Activated naive CD8-positive, alpha-beta T cell treated with anti-CD3 and anti-CD28 coated beads, Interleukin-2, amount 10 ng/mL, durations not matched to agents 7 days and 5 days (primary cell): ENCODE results near the gene GALNT2. TPM values are rescaled to one million over a fixed set of nuclear protein-coding genes. Genes with fewer than 3 reads are reported as not detected.

ENCODE experiments used
- ATAC-seq: fragments of 150-1000 bp; cut with Tn5 transposase; one replicate; pipeline ENCODE4 v1.10.0; 2021; ENCODE audit warnings: low read depth, moderate library complexity
- POLR2A ChIA-PET: fragments of 350-600 bp; sonication (Branson Sonifier 250); formaldehyde crosslinking; loops from one replicate; lab custom pipeline; 2021; ENCODE audit warnings: antibody characterized with exemption; lab: Charles Lee
- DNase-seq: peaks from one replicate; pipeline ENCODE4 v3.0.0; 2021
- H3K27ac Mint-ChIP-seq: one replicate; pipeline ENCODE4 v1.8.0; 2022; ENCODE audit warnings: mild to moderate bottlenecking, mixed read lengths
- H3K27me3 Mint-ChIP-seq: one replicate; pipeline ENCODE4 v1.8.0; 2022; ENCODE audit warnings: mild to moderate bottlenecking, moderate library complexity, mixed read lengths
- H3K36me3 Mint-ChIP-seq: one replicate; pipeline ENCODE4 v1.8.0; 2021; ENCODE audit warnings: mild to moderate bottlenecking, mixed read lengths
- H3K4me1 Mint-ChIP-seq: one replicate; pipeline ENCODE4 v1.8.0; 2021; ENCODE audit warnings: mixed read lengths
- H3K4me3 Mint-ChIP-seq: one replicate; pipeline ENCODE4 v1.8.0; 2022; ENCODE audit warnings: mild to moderate bottlenecking, moderate library complexity, mixed read lengths
- H3K9me3 Mint-ChIP-seq: one replicate; pipeline ENCODE4 v1.8.0; 2021; ENCODE audit warnings: mixed read lengths
- total RNA-seq, 2 experiments: library from RNA; stranded (reverse); gene quantifications; one replicate each; pipeline ENCODE4 v1.2.3, GENCODE V29; 2021

The GALNT2 gene
- total RNA-seq, 2 experiments from 2014 or later = 25.3 to 29.0 TPM

- ATAC-seq (no peak), DNase-seq (no peak)
- Mint-ChIP-seq H3K4me1 (peaks cover 72% of the 10 kb centered on the region), H3K27ac (peak overlapping the region; percentile 63), H3K36me3 (peaks cover 5% of the 10 kb centered on the region), H3K9me3 (no peaks in the 10 kb centered on the region), H3K27me3 (no peaks in the 10 kb centered on the region), H3K4me3 (peak overlapping the region; percentile 35)
- POLR2A ChIA-PET = interaction anchor here (1.1 to 1.6 kb wide), 2 partner anchors 14 to 43 kb away, joined by 5 to 6 read pairs; no protein-coding TSS in a partner anchor
Observed at GRCh38 chr1:230109066-230109465, 42.0 kb downstream of the GALNT2 start.

- POLR2A ChIA-PET = interaction anchor here (0.6 to 1.6 kb wide), 3 partner anchors 13 to 51 kb away, joined by 3 to 6 read pairs (median 5); no protein-coding TSS in a partner anchor
- ATAC-seq = peak; percentile 94
- Mint-ChIP-seq H3K27me3 (no peaks in the 10 kb centered on the region), H3K36me3 (peaks cover 11% of the 10 kb centered on the region), H3K4me3 (peak overlapping the region; percentile 35), H3K9me3 (no peaks in the 10 kb centered on the region), H3K4me1 (peaks cover 61% of the 10 kb centered on the region), H3K27ac (peak overlapping the region; percentile 63)
- peak; percentile 60 for DNase-seq
Observed at GRCh38 chr1:230109895-230110667, 43.0 kb downstream of the GALNT2 start.

GRCh38 chr1:230110971-230111370 lies 43.9 kb downstream of the GALNT2 start:
- Mint-ChIP-seq H3K9me3 (no peaks in the 10 kb centered on the region), H3K27ac (no peak overlapping the region), H3K27me3 (no peaks in the 10 kb centered on the region), H3K4me1 (peaks cover 55% of the 10 kb centered on the region), H3K4me3 (no peak overlapping the region), H3K36me3 (peaks cover 14% of the 10 kb centered on the region)
- no peak for ATAC-seq
- DNase-seq = no peak
- POLR2A ChIA-PET = interaction anchor here (1.6 kb wide), 1 partner anchor 45 kb away, joined by 6 read pairs; no protein-coding TSS in a partner anchor

- H3K4me3 Mint-ChIP-seq = no peak overlapping the region
- H3K27ac Mint-ChIP-seq = peak overlapping the region; percentile 25
- DNase-seq = no peak
- H3K27me3 Mint-ChIP-seq = no peaks in the 10 kb centered on the region
- peaks cover 48% of the 10 kb centered on the region for H3K4me1 Mint-ChIP-seq
- no peak for ATAC-seq
- H3K36me3 Mint-ChIP-seq = peaks cover 16% of the 10 kb centered on the region
- POLR2A ChIA-PET = no interaction called here
- H3K9me3 Mint-ChIP-seq = no peaks in the 10 kb centered on the region
Observed at GRCh38 chr1:230112131-230112701, 45.2 kb downstream of the GALNT2 start.

GRCh38 chr1:230112782-230113181 lies 45.7 kb downstream of the GALNT2 start:
- H3K27ac Mint-ChIP-seq = no peak overlapping the region
- ATAC-seq = no peak
- no peak for DNase-seq
- H3K36me3 Mint-ChIP-seq = peaks cover 16% of the 10 kb centered on the region
- no peak overlapping the region for H3K4me3 Mint-ChIP-seq
- H3K9me3 Mint-ChIP-seq = no peaks in the 10 kb centered on the region
- peaks cover 43% of the 10 kb centered on the region for H3K4me1 Mint-ChIP-seq
- H3K27me3 Mint-ChIP-seq = no peaks in the 10 kb centered on the region
- POLR2A ChIA-PET = no interaction called here

GRCh38 chr1:230113235-230113592 lies 46.2 kb downstream of the GALNT2 start:
- H3K36me3 Mint-ChIP-seq = peaks cover 19% of the 10 kb centered on the region
- H3K4me1 Mint-ChIP-seq = peaks cover 45% of the 10 kb centered on the region
- DNase-seq (no peak), ATAC-seq (no peak)
- no peaks in the 10 kb centered on the region for H3K9me3 Mint-ChIP-seq
- H3K27ac Mint-ChIP-seq = no peak overlapping the region
- POLR2A ChIA-PET = no interaction called here
- no peak overlapping the region for H3K4me3 Mint-ChIP-seq
- H3K27me3 Mint-ChIP-seq = no peaks in the 10 kb centered on the region

- Mint-ChIP-seq H3K4me1 (peaks cover 43% of the 10 kb centered on the region), H3K27me3 (no peaks in the 10 kb centered on the region), H3K27ac (no peak overlapping the region), H3K9me3 (no peaks in the 10 kb centered on the region), H3K36me3 (peaks cover 19% of the 10 kb centered on the region), H3K4me3 (no peak overlapping the region)
- no peak for ATAC-seq
- POLR2A ChIA-PET = no interaction called here
- DNase-seq = no peak
Observed at GRCh38 chr1:230113593-230114236, 46.7 kb downstream of the GALNT2 start.

- peaks cover 40% of the 10 kb centered on the region for H3K4me1 Mint-ChIP-seq
- DNase-seq (no peak), ATAC-seq (no peak)
- no peaks in the 10 kb centered on the region for H3K27me3 Mint-ChIP-seq
- POLR2A ChIA-PET = no interaction called here
- peaks cover 19% of the 10 kb centered on the region for H3K36me3 Mint-ChIP-seq
- no peak overlapping the region for H3K4me3 Mint-ChIP-seq
- H3K9me3 Mint-ChIP-seq = no peaks in the 10 kb centered on the region
- no peak overlapping the region for H3K27ac Mint-ChIP-seq
Observed at GRCh38 chr1:230114237-230114651, 47.2 kb downstream of the GALNT2 start.

GRCh38 chr1:230117694-230118093 lies 50.7 kb downstream of the GALNT2 start:
- Mint-ChIP-seq H3K27me3 (no peaks in the 10 kb centered on the region), H3K27ac (no peak overlapping the region), H3K4me1 (peaks cover 25% of the 10 kb centered on the region), H3K9me3 (no peaks in the 10 kb centered on the region), H3K4me3 (no peak overlapping the region), H3K36me3 (peaks cover 26% of the 10 kb centered on the region)
- ATAC-seq (no peak), DNase-seq (no peak)
- POLR2A ChIA-PET = no interaction called here

- Mint-ChIP-seq H3K9me3 (no peaks in the 10 kb centered on the region), H3K27me3 (no peaks in the 10 kb centered on the region), H3K27ac (no peak overlapping the region), H3K4me1 (peaks cover 35% of the 10 kb centered on the region), H3K4me3 (no peak overlapping the region), H3K36me3 (peaks cover 23% of the 10 kb centered on the region)
- no peak for DNase-seq
- no peak for ATAC-seq
- POLR2A ChIA-PET = no interaction called here
Observed at GRCh38 chr1:230119340-230119739, 52.3 kb downstream of the GALNT2 start.

GRCh38 chr1:230120289-230120920 lies 53.4 kb downstream of the GALNT2 start:
- POLR2A ChIA-PET = no interaction called here
- no peaks in the 10 kb centered on the region for H3K9me3 Mint-ChIP-seq
- ATAC-seq (no peak), DNase-seq (no peak)
- H3K27me3 Mint-ChIP-seq = no peaks in the 10 kb centered on the region
- H3K4me3 Mint-ChIP-seq = no peak overlapping the region
- peaks cover 19% of the 10 kb centered on the region for H3K36me3 Mint-ChIP-seq
- peaks cover 46% of the 10 kb centered on the region for H3K4me1 Mint-ChIP-seq
- H3K27ac Mint-ChIP-seq = no peak overlapping the region

GRCh38 chr1:230120921-230121381 lies 53.9 kb downstream of the GALNT2 start:
- H3K4me3 Mint-ChIP-seq = no peak overlapping the region

GRCh38 chr1:230121950-230122349 lies 54.9 kb downstream of the GALNT2 start:
- Mint-ChIP-seq H3K27me3 (no peaks in the 10 kb centered on the region), H3K36me3 (peaks cover 15% of the 10 kb centered on the region), H3K9me3 (no peaks in the 10 kb centered on the region), H3K4me1 (peaks cover 57% of the 10 kb centered on the region), H3K4me3 (no peak overlapping the region), H3K27ac (no peak overlapping the region)
- DNase-seq = no peak
- POLR2A ChIA-PET = no interaction called here
- ATAC-seq = no peak

More at GRCh38 chr1:230120921-230121381, 53.9 kb downstream of the GALNT2 start:
- Mint-ChIP-seq H3K27me3 (no peaks in the 10 kb centered on the region), H3K9me3 (no peaks in the 10 kb centered on the region), H3K27ac (no peak overlapping the region), H3K4me1 (peaks cover 48% of the 10 kb centered on the region), H3K36me3 (peaks cover 16% of the 10 kb centered on the region)
- POLR2A ChIA-PET = no interaction called here
- DNase-seq = no peak
- no peak for ATAC-seq
